GM12878 (cell line): Measurements from ENCODE around the gene RREB1. TPM values are rescaled to one million over a fixed set of nuclear protein-coding genes. Genes with fewer than 3 reads are reported as not detected.

Source experiments
- CEBPB ChIP-seq, 2 experiments: fragments of 150-350 bp in 1 of 2; IDR thresholded peaks; 2 replicates each; pipeline ENCODE4 v1.6.1; 2012 to 2014; ENCODE audit warnings: low read depth in 2 of 2, low read length in 2 of 2, borderline replicate concordance in 1 of 2, inconsistent platforms in 1 of 2
- ETV6 ChIP-seq, 2 experiments: fragments of 450-650 bp in 1 of 2; IDR thresholded peaks in 1 of 2; conservative IDR thresholded peaks in 1 of 2; 2 replicates each; pipeline ENCODE4 v1.6.1; 2014; ENCODE audit warnings: antibody characterized with exemption in 1 of 2, borderline replicate concordance in 1 of 2, low read depth in 1 of 2, mild to moderate bottlenecking in 1 of 2, moderate library complexity in 1 of 2
- GATAD2B ChIP-seq: fragments of 450-650 bp; conservative IDR thresholded peaks from 2 replicates; pipeline ENCODE4 v1.6.1; 2017; ENCODE audit warnings: low read depth, mild to moderate bottlenecking, moderate library complexity
- HDAC2 ChIP-seq: fragments of 200-600 bp; sonication (generic); IDR thresholded peaks from 2 replicates; pipeline ENCODE4 v1.6.1; 2017
- HDGF ChIP-seq: fragments of 450-650 bp; IDR thresholded peaks from 2 replicates; pipeline ENCODE4 v1.6.1; 2016; ENCODE audit warnings: antibody characterized with exemption
- JUNB ChIP-seq: IDR thresholded peaks from 2 replicates; pipeline ENCODE4 v1.6.1; 2016; ENCODE audit warnings: antibody characterized with exemption, mild to moderate bottlenecking
- MTA3 ChIP-seq: IDR thresholded peaks from 2 replicates; pipeline ENCODE4 v1.6.1; 2012; ENCODE audit warnings: low read length, inconsistent platforms, borderline replicate concordance
- NFYB ChIP-seq: IDR thresholded peaks from 2 replicates; pipeline ENCODE4 v1.6.1; 2011; ENCODE audit warnings: low read depth, mild to moderate bottlenecking, low read length, improper control_type of control experiment, moderate library complexity; ENCODE audit not compliant: insufficient read depth
- POLR2AphosphoS5 ChIP-seq: IDR thresholded peaks from 2 replicates; pipeline ENCODE4 v1.6.1; 2011; ENCODE audit warnings: mild to moderate bottlenecking, low read length, inconsistent platforms
- RAD51 ChIP-seq: fragments of 450-650 bp; IDR thresholded peaks from 2 replicates; pipeline ENCODE4 v1.6.1; 2016; ENCODE audit warnings: moderate library complexity, mild to moderate bottlenecking, inconsistent platforms
- RELA ChIP-seq: fragments of 450-650 bp; IDR thresholded peaks from 2 replicates; pipeline ENCODE4 v1.8.0; 2014; ENCODE audit warnings: borderline replicate concordance; ENCODE audit not compliant: partially characterized antibody
- RUNX3 ChIP-seq: IDR thresholded peaks from 2 replicates; pipeline ENCODE4 v1.6.1; 2012; ENCODE audit warnings: low read length, inconsistent platforms
- TBL1XR1 ChIP-seq: IDR thresholded peaks from 2 replicates; pipeline ENCODE4 v1.6.1; 2012; ENCODE audit warnings: low read depth, low read length, improper control_type of control experiment
- WRNIP1 ChIP-seq: IDR thresholded peaks from 2 replicates; pipeline ENCODE4 v1.6.1; 2011; ENCODE audit warnings: low read depth, low read length, improper control_type of control experiment, borderline replicate concordance
- ZNF622 ChIP-seq: fragments of 450-650 bp; IDR thresholded peaks from 2 replicates; pipeline ENCODE4 v1.6.1; 2017; ENCODE audit warnings: mild to moderate bottlenecking, inconsistent platforms
- polyA plus RNA-seq, 11 experiments: library from polyadenylated mRNA; depleted of rRNA in 4 of 11; unstranded in 6 of 11; stranded (reverse) in 5 of 11; fragments of >200 nt; fragmentation: Nextera tagmentation in 4 of 11; fragmentation: Illumina TruSeq in 1 of 11; extraction: Ambion mirVana in 4 of 11; extraction: Trizol in 1 of 11; gene quantifications; 1 replicate in 1 of 11; 2 replicates in 10 of 11; pipeline versions ENCODE4 v1.2.1 to v1.2.3, GENCODE V29; 2011 to 2016; ENCODE audit warnings: inconsistent platforms in 2 of 11, missing spikeins in 2 of 11, low read depth in 1 of 11
- total RNA-seq, 4 experiments: library from RNA; depleted of rRNA in 3 of 4; stranded (reverse); fragments of >200 nt in 3 of 4; fragmentation: Illumina TruSeq in 1 of 4; extraction: Trizol in 1 of 4; gene quantifications; 2 replicates each; pipeline versions ENCODE4 v1.2.1 to v1.2.3, GENCODE V29; 2013 to 2021
- TF ChIP-seq, protein P1 (sequence below): fragments of 450-650 bp; IDR thresholded peaks from 2 replicates; pipeline ENCODE4 v1.6.1; 2016; ENCODE audit warnings: mild to moderate bottlenecking, moderate library complexity, borderline replicate concordance
- TF ChIP-seq, protein P2 (sequence below): fragments of 450-650 bp; conservative IDR thresholded peaks from 2 replicates; pipeline ENCODE4 v1.6.1; 2017; ENCODE audit warnings: mild to moderate bottlenecking, moderate library complexity
- TF ChIP-seq, protein P3 (sequence below): IDR thresholded peaks from 2 replicates; pipeline ENCODE4 v1.6.1; 2011; ENCODE audit warnings: borderline replicate concordance, low read depth, mild to moderate bottlenecking, moderate library complexity, mixed read lengths, low read length; ENCODE audit not compliant: insufficient read depth; ENCODE audit errors: extremely low read length

The RREB1 gene
- total and polyA plus RNA-seq, 10 of the 15 experiments (the other 5 are each of a cell fraction or from before 2014, with no cell fraction given), result 1.9 to 30.3 (median 8.6) TPM

DNA sequence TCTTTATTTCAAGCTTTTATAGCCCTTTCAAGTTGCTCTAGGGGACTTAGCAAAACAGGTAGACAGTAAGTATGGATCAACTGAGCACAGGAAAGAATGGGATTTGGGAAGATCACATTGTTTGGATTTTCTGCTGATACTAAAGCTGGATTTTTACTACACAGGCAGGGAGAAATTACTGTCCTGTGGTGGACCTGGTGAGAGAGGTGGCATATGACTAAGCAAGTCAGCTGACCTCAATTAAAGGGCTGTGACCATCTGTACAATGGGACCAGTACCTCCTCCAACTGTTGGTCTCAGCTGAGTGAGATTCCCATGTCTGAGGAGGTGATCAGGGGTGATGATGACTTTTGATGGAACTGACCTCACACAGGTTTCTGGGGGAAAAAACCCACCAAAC is 28.0 kb downstream of the RREB1 start (continued):
- TF ChIP-seq ETV6 (conservative IDR thresholded peaks at IDR 0.05 in 1 of 2, IDR thresholded peaks at IDR 0.05 in 1 of 2; ENCODE audit: borderline replicate concordance in 1 of 2, low read depth in 1 of 2) (0 out of 4 replicates have a peak, but pooled peaks of 1 of the 2 experiments have one; percentile 10), HDAC2 (no peak), CEBPB (IDR thresholded peaks at IDR 0.05; ENCODE audit: borderline replicate concordance in 1 of 2, low read depth in 2 of 2, low read length in 2 of 2) (no peak), POLR2AphosphoS5 (no peak), RUNX3 (no peak), JUNB (peak; percentile 28; the same call in 1 of the 2 replicates), WRNIP1 (no peak), MTA3 (no peak), ZNF622 (no peak), NFYB (no peak), RELA (no peak), TBL1XR1 (0 out of 2 replicates have a peak, but pooled peaks have one; percentile 19), HDGF (no peak), GATAD2B (no peak), RAD51 (peak; percentile 94)
- TF ChIP-seq, protein P1, sequence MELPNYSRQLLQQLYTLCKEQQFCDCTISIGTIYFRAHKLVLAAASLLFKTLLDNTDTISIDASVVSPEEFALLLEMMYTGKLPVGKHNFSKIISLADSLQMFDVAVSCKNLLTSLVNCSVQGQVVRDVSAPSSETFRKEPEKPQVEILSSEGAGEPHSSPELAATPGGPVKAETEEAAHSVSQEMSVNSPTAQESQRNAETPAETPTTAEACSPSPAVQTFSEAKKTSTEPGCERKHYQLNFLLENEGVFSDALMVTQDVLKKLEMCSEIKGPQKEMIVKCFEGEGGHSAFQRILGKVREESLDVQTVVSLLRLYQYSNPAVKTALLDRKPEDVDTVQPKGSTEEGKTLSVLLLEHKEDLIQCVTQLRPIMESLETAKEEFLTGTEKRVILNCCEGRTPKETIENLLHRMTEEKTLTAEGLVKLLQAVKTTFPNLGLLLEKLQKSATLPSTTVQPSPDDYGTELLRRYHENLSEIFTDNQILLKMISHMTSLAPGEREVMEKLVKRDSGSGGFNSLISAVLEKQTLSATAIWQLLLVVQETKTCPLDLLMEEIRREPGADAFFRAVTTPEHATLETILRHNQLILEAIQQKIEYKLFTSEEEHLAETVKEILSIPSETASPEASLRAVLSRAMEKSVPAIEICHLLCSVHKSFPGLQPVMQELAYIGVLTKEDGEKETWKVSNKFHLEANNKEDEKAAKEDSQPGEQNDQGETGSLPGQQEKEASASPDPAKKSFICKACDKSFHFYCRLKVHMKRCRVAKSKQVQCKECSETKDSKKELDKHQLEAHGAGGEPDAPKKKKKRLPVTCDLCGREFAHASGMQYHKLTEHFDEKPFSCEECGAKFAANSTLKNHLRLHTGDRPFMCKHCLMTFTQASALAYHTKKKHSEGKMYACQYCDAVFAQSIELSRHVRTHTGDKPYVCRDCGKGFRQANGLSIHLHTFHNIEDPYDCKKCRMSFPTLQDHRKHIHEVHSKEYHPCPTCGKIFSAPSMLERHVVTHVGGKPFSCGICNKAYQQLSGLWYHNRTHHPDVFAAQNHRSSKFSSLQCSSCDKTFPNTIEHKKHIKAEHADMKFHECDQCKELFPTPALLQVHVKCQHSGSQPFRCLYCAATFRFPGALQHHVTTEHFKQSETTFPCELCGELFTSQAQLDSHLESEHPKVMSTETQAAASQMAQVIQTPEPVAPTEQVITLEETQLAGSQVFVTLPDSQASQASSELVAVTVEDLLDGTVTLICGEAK, result no peak
- TF ChIP-seq, protein P2, sequence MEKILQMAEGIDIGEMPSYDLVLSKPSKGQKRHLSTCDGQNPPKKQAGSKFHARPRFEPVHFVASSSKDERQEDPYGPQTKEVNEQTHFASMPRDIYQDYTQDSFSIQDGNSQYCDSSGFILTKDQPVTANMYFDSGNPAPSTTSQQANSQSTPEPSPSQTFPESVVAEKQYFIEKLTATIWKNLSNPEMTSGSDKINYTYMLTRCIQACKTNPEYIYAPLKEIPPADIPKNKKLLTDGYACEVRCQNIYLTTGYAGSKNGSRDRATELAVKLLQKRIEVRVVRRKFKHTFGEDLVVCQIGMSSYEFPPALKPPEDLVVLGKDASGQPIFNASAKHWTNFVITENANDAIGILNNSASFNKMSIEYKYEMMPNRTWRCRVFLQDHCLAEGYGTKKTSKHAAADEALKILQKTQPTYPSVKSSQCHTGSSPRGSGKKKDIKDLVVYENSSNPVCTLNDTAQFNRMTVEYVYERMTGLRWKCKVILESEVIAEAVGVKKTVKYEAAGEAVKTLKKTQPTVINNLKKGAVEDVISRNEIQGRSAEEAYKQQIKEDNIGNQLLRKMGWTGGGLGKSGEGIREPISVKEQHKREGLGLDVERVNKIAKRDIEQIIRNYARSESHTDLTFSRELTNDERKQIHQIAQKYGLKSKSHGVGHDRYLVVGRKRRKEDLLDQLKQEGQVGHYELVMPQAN, result no peak
- TF ChIP-seq, protein P3, sequence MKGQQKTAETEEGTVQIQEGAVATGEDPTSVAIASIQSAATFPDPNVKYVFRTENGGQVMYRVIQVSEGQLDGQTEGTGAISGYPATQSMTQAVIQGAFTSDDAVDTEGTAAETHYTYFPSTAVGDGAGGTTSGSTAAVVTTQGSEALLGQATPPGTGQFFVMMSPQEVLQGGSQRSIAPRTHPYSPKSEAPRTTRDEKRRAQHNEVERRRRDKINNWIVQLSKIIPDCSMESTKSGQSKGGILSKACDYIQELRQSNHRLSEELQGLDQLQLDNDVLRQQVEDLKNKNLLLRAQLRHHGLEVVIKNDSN, result peak; percentile 29
